Psoas muscle (tissue), 8 donors: Measurements from ENCODE around the gene MYL12A. TPM values are rescaled to one million over a fixed set of nuclear protein-coding genes. Genes with fewer than 3 reads are reported as not detected.
A peak's percentile ranks its signal among the peaks of the same experiment; 100 is the strongest.

Source experiments
- ATAC-seq, 4 donors: fragments of 200-7000 bp; cut with Tn5 transposase; one replicate each; pipeline ENCODE4 v1.9.1; 2020; ENCODE audit warnings: moderate library complexity in 3 of 4, mild to moderate bottlenecking in 2 of 4
- DNase-seq, 2 donors: peaks; one replicate each; pipeline ENCODE4 v3.0.0-alpha.2; 2020
- H3K27ac ChIP-seq: fragments of 200-600 bp; one replicate; pipeline ENCODE4 v1.8.0; 2022
- H3K27me3 ChIP-seq, 3 donors: fragments of 200-600 bp in 1 of 3; one replicate each; pipeline versions ENCODE4 v1.6.1 to v1.8.0; 2013 to 2022; ENCODE audit warnings: low read length in 2 of 3, mild to moderate bottlenecking in 2 of 3, moderate library complexity in 1 of 3; ENCODE audit not compliant: insufficient read depth in 3 of 3
- H3K36me3 ChIP-seq, 2 donors: fragments of 200-600 bp in 1 of 2; one replicate each; pipeline versions ENCODE4 v1.6.1 to v1.8.0; 2013 to 2022; ENCODE audit warnings: low read depth in 1 of 2, mild to moderate bottlenecking in 1 of 2, moderate library complexity in 1 of 2; ENCODE audit not compliant: insufficient read depth in 1 of 2
- H3K4me1 ChIP-seq: fragments of 200-600 bp; one replicate; pipeline ENCODE4 v1.8.0; 2022
- H3K4me3 ChIP-seq: fragments of 200-600 bp; one replicate; pipeline ENCODE4 v1.8.0; 2022; ENCODE audit warnings: mild to moderate bottlenecking
- H3K9me3 ChIP-seq: fragments of 200-600 bp; one replicate; pipeline ENCODE4 v1.8.0; 2022
- WGBS, 3 donors: extraction: QIAGEN DNeasy Blood & Tissue Kit; methylation state at CpG; one replicate each; pipeline versions ENCODE4 v1.1.6 to v1.1.7; 2013; 5-methylcytosine and 5-hydroxymethylcytosine counted together
- intact Hi-C, 2 donors: fragments of 100-400 bp; cut with DNase I; formaldehyde crosslinking; loops; one replicate each; pipeline versions ENCODE4 v1.11.0 to v1.14.2; 2022
- polyA plus RNA-seq, 3 donors: library from polyadenylated mRNA; stranded (reverse); fragments of 200-250 nt; gene quantifications; one replicate each; pipeline ENCODE4 v1.2.3, GENCODE V29; 2013
- total RNA-seq, 4 donors: library from RNA; stranded (reverse); fragmentation: NEBNext Ultra II Directional in 2 of 4; extraction: Animal tissue kit (Norgen Biotek cat#: 25700) in 2 of 4; gene quantifications; one replicate each; pipeline versions ENCODE4 v1.2.1 to v1.2.4, GENCODE V29; 2021 to 2023
- TF ChIP-seq, protein P1 (sequence below): fragments of 200-600 bp; IDR thresholded peaks from one replicate; pipeline ENCODE4 v1.8.0; 2022; ENCODE audit warnings: antibody characterized with exemption
- donor health status: healthy with polysubstance abuse.
- donor health status: DM: no; HTN: no; CAD: no; lungs with moderate emphysema.
- donor health status: Bipolar disorder and iron deficiency.
- donor health status: healthy.
- donor health status: DM: yes; HTN: yes; CAD: no.
- donor health status: DM: no; HTN: no; CAD: no.
- donor health status: DM: no; HTN: no; CAD: no.
- donor health status: DM: yes; HTN: yes; CAD: no.

The MYL12A gene
- total and polyA plus RNA-seq, 7 donors, result 957 to 3,920 (median 1,616) TPM

DNA sequence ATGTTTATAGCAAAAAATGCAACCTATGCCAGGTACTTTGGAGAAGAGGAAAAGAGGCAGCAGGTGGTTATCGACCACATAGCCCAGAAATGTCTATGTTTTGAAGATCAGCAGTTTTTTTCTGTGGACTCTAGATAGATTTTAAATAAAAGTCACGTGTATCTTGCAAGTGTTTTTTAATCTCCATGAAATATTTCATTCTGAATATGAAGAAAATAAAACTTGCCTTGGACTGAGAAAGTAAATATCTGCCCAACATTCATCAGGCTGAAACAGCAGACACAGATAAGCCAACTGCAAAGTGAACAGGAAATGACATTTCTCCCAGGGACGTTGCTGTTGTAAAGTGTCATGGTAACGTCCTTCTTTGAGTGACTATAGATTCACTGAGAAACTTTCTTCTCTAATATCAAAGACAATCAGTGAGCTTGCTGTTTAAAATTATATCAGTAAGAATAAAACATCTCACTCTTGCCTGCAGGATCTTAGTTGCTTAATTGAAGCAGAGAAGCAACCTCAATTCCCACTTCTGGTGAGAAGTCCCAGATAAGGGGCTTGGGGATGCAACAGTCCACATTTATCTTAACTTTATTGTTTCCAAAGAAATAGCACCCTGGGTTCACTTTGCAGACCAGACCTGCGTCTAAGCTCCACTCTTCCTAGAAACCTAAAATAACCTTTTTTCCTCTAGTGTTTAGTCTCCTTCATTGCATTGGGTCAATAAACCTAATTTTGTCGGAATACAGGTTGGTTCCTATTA lies 34.1 kb upstream of the MYL12A start:
- 25 to 31% (median 27%) methylated on average over 6 of the region's 6 CpGs for WGBS, 3 donors
- intact Hi-C loops, result no loop called here
- no peak for ATAC-seq
- H3K27ac ChIP-seq, result peak overlapping the region; percentile 95
- TF ChIP-seq, protein P1, sequence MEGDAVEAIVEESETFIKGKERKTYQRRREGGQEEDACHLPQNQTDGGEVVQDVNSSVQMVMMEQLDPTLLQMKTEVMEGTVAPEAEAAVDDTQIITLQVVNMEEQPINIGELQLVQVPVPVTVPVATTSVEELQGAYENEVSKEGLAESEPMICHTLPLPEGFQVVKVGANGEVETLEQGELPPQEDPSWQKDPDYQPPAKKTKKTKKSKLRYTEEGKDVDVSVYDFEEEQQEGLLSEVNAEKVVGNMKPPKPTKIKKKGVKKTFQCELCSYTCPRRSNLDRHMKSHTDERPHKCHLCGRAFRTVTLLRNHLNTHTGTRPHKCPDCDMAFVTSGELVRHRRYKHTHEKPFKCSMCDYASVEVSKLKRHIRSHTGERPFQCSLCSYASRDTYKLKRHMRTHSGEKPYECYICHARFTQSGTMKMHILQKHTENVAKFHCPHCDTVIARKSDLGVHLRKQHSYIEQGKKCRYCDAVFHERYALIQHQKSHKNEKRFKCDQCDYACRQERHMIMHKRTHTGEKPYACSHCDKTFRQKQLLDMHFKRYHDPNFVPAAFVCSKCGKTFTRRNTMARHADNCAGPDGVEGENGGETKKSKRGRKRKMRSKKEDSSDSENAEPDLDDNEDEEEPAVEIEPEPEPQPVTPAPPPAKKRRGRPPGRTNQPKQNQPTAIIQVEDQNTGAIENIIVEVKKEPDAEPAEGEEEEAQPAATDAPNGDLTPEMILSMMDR, result no peak
- peak overlapping the region; percentile 42 for H3K4me3 ChIP-seq
- H3K9me3 ChIP-seq, result no peaks in the 10 kb centered on the region
- H3K27me3 ChIP-seq, result no peaks in the 10 kb centered on the region
- DNase-seq, result no peak
- peaks cover 65% of the 10 kb centered on the region for H3K4me1 ChIP-seq
- H3K36me3 ChIP-seq, result peaks cover 0 to 25% of the 10 kb centered on the region in 2 donors

GRCh38 chr18:3214855-3215637 lies 32.6 kb upstream of the MYL12A start:
- TF ChIP-seq, protein P1, result no peak
- DNase-seq (no peak), ATAC-seq (peak in 1 of 4 donors; percentile 25)
- intact Hi-C loops, result loop anchor here in 1 of 2 donors (5.0 kb wide), 1 partner anchor 33 kb away; no protein-coding TSS in a partner anchor
- H3K4me1 ChIP-seq, result peaks cover 49% of the 10 kb centered on the region
- H3K27ac ChIP-seq, result peak overlapping the region; percentile 95
- H3K27me3 ChIP-seq, result no peaks in the 10 kb centered on the region
- no peak overlapping the region for H3K4me3 ChIP-seq
- WGBS, 3 donors, result 86 to 91% (median 87%) methylated on average over 36 of the region's 36 CpGs
- H3K9me3 ChIP-seq, result no peaks in the 10 kb centered on the region
- peaks cover 0 to 20% of the 10 kb centered on the region in 2 donors for H3K36me3 ChIP-seq

DNA sequence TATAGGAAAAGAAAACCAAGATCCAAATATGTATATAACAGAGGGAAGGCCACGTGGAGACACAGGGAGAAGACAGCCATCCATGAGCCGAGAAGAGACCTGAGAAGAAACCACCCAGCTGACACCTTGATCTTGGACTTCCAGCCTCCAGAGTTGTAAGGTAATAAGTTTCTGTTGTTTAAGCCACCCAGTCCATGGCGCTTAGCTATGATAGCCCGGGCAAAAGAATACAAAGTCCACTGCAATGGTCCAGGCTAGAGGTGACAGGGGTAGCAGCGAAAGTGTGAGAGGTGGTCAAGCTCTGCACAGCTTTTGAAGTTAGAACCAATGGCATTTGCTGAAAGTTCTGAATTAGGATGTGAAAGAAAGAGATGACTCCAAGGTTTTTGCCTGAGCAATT lies 30.6 kb upstream of the MYL12A start:
- H3K27ac ChIP-seq, result peak overlapping the region; percentile 95
- intact Hi-C loops, result loop anchor here in 1 of 2 donors (5.0 kb wide), 1 partner anchor 35 kb away; no protein-coding TSS in a partner anchor
- peaks cover 47% of the 10 kb centered on the region for H3K4me1 ChIP-seq
- no peaks in the 10 kb centered on the region for H3K27me3 ChIP-seq
- H3K9me3 ChIP-seq, result no peaks in the 10 kb centered on the region
- no peak for ATAC-seq
- TF ChIP-seq, protein P1, result no peak
- H3K4me3 ChIP-seq, result peak overlapping the region; percentile 79
- H3K36me3 ChIP-seq, result peaks cover 0 to 20% of the 10 kb centered on the region in 2 donors
- WGBS, 3 donors, result 50 to 56% (median 54%) methylated on average over 5 of the region's 5 CpGs
- no peak for DNase-seq

DNA sequence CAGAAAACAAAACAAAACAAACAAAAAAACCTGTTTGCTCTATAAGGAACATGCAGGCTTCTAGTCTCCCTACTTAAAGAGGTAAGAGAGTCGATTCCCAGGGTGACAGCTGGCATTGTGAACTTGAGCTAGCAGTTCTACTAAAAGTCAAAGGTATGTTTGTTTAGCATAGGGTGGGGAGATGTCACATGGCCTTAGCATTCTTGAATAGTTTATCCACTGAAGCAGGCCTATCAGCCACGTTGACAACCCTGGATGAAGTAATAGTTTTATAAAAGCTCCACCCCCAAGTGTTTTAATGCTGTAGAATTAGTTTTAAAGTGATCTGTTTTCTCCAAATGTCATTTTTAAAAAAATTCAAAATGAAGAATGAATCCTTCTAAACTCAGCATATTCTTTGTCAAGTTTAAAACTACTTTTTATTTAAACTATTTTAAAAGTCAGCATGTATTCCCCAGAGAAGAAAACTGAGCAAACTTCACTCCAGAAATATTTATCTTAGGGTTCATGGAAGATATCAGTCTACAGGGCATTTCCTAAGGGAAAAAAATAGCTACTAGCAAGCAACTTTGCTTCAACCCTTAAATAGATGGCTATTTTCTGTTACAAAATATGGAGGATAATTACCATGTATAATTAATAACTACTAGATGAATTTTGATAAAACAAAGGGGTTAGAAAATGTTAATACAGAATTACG lies 29.5 kb upstream of the MYL12A start:
- ATAC-seq (peak; percentile 66 to 70 (median 70)), DNase-seq (no peak)
- Histone ChIP-seq H3K9me3 (no peaks in the 10 kb centered on the region), H3K27me3 (no peaks in the 10 kb centered on the region), H3K27ac (peak overlapping the region; percentile 95), H3K36me3 (peaks cover 0 to 20% of the 10 kb centered on the region in 2 donors), H3K4me3 (peak overlapping the region; percentile 79), H3K4me1 (peaks cover 39% of the 10 kb centered on the region)
- intact Hi-C loops, result loop anchor here in 1 of 2 donors (2.0 to 5.0 kb wide), 2 partner anchors 29 to 36 kb away; partner anchors contain the start of gene MYL12A
- TF ChIP-seq, protein P1, result no peak
- WGBS, 3 donors, result 10 to 23% (median 17%) methylated on average over 3 of the region's 3 CpGs
